ENCODE measurements around the gene ANKFN1. TPM values are rescaled to one million over a fixed set of nuclear protein-coding genes. Genes with fewer than 3 reads are reported as not detected.

ANKFN1 gene
- polyA plus RNA-seq, 3 donors: 0.03 to 0.45 (median 0.28) TPM

DNA sequence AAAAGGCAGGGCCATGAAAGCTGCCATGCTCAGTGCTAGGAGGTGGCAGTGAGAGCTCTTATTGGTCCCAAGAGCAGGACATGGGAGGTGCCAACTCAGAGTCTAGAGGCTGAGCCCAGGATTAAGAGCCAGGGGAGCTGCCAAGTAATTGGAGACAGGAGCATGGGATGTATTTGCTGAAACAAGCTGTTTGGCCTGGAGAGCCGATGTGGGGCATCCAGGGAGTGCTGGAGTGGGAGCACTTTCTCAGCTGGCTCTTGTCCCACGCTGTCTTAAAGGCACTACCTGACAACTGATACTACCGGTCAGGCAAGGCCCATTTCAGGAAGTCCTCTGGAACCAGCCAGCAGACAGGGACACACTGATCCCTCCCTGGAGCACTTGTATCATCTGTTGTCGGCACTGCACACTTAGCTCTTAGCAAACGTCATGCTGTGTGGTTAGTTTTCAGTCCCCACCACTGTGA lies 19.3 kb downstream of the ANKFN1 start:
- 25 to 58% (median 58%) methylated on average over 5 of the region's 5 CpGs for WGBS, 3 donors

DNA sequence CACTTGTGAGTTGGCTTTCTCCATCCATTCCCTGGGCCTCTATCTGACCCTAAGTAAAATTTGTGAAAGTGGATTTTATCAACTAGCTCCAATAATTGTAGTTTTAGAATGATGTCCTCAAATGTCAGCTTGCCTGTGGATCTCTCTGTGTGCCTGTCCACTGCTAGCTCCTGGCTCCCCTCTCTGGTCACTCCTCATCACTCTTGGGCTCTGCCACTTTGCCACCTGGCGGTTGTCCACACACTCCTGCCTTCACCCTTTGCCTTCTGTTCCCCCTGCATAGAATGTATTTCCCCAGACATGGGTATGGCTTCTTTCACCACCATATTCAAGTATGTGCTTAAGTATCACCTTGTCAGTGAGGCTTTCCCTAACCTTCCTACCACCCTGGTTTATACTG lies 19.8 kb downstream of the ANKFN1 start:
- whole genome bisulfite sequencing, 3 donors: 86 to 98% (median 91%) methylated on average over 1 of the region's 1 CpG
- H3K27ac ChIP-seq (ENCODE audit: low read depth, low read length): no peak overlapping the region

More for the DNA sequence above, 19.3 kb downstream of the ANKFN1 start:
- H3K27ac ChIP-seq (ENCODE audit: low read depth, low read length): no peak overlapping the region

DNA sequence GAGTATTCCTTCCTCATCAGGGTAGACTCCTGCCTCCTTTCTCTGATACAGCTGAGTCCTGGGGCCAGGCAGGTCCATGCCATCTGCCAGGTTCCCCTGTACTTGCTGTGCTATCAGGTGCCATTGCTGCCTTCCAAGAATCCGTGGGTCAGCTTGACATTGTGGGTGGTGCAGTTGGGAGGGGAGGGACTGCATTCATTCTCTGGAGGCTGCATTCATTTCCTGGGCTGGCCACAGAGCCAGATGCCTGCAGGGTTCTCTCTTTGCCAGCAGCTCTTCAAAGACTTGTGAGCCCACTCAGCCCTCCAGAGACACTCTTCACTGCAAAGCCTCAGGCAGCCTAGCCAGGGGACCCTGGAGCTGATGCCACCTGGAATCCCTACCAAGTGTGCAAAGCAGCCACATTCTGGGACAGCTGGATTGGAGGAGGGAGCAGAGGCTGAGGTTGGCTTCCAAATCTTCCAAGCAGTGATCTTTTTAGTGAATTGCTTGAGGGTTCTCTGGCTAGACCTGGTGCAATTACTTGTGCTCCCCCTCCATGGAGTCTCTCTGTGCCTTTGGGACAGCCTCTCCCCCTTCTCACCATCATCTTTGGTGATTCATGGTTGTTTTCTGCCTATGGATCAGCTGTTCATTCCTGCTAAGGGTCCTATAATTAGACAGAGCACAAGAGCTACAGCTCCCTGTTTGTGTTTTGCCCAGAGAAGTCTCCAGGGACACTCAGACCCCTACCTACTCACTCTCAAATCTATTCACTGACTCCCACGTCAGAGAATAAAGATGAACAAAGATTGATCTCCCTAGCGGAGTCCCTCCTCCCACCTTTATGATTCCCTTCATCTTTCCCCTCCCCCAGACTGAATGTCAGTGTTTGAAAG lies 20.9 kb downstream of the ANKFN1 start:
- no peak overlapping the region for H3K27ac ChIP-seq (ENCODE audit: low read depth, low read length)
- 27 to 38% (median 36%) methylated on average over 3 of the region's 3 CpGs for WGBS, 3 donors

DNA sequence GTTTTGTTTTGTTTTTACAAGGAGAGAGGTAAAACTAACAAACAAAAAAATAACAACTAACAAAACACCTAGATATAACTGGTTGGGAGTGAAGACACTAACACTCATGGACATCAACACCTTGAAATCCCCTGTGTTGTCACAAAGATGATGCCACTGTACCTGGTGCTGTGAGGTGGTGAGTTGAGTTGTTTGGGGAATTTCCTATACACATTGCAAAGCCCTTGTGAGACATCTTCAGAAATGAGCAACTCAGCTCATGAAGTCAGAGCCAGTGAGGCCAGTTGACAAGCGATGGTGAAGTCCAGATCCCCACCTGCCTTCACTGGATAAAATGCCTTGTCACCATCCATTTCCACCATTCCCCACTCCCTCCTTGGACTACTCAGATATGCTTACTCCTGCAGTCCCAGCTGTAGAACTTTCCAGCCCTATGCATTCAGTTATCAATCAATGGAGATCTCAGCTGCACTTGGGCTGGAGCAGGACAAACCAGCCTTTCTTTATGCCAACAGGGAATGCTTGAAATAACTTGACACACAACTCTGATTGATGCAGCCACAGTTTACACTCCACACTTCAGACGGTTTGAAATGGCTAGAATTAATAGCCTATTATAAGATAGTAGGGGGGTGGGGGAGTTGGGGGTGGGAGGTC lies 22.2 kb downstream of the ANKFN1 start:
- no peak overlapping the region for H3K27ac ChIP-seq (ENCODE audit: low read depth, low read length)
- 36 to 76% (median 67%) methylated on average over 2 of the region's 2 CpGs for WGBS, 3 donors

DNA sequence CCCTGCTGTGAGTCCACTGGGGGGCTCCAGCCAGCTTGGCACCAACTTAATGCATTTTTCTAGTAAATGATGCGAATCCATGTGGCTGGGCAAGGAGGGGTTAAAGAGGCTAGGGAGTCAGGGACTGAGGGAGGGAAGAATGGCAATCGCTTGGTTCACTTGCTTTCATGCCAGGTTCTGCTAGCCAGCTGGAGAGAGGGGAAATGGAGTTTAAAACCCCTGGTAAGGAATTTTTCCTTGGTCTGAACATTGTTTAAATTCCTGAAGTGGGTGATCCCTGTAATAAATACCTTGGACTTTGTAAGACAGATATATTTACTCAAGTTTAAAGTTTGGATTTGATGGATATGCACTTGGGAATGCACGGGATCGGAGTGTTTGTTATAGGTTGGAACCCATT lies 22.8 kb downstream of the ANKFN1 start:
- WGBS, 3 donors: 46 to 67% (median 60%) methylated on average over 4 of the region's 4 CpGs
- H3K27ac ChIP-seq (ENCODE audit: low read depth, low read length): no peak overlapping the region

DNA sequence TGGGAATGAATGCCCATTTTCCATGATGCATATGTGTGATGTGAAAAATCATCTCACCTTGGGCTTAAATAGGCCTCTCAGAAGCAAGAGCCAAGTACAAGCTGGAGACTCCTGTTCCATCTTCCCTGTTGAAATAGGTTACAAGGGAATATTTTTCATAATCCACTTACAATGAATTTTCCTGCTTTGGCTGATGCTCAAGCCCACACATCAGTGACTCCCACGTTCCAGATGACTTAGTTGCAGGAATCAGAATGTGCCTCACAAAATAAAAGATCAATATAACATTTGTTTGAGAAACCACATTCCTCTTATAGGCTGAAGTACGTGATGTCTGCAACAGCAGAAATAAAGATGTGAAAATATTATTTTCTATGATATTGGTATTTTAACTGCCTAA lies 24.1 kb downstream of the ANKFN1 start:
- H3K27ac ChIP-seq (ENCODE audit: low read depth, low read length): no peak overlapping the region
- 79 to 84% (median 82%) methylated on average over 2 of the region's 2 CpGs for WGBS, 3 donors

DNA sequence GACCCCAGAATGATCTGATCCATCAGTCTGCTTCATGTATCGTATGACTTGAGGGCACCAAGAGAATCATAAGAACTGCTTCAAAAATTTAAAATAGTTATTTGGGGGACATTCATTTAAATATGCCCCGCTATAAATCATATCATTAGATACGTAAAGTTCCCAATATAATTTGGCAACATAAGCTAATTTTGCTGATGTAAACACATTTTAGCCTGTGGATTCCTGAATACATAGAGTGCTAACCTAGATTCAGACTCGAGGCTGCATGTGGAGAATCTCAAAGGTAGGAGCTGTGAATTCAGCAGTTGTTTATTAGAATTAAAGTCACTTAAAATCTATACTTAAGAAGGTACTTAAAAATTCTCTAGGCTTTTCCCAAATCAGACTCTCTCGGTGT lies 24.9 kb downstream of the ANKFN1 start:
- WGBS, 3 donors: 88 to 91% (median 91%) methylated on average over 5 of the region's 5 CpGs

DNA sequence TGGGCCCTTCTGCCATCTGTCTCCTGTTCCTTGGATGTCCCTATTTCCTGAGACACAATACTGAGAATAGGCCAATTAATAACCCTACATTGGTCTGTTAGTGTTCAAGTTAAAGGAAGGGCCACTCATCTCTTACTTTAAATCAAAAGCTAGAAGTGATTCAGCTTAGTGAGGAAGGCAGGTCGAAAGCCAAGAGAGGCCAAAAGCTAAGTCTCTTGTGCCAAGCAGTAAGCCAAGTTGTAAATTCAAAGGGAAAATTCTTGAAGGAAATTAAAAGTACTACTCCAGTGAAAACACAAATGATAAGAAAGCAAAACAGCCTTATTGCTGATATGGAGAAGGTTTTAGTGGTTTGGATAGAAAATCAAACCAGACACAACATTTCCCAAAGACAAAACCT lies 28.8 kb downstream of the ANKFN1 start:
- no peak overlapping the region for H3K27ac ChIP-seq (ENCODE audit: low read depth, low read length)
- 47 to 72% (median 56%) methylated on average over 1 of the region's 1 CpG for WGBS, 3 donors

More for the DNA sequence above, 24.9 kb downstream of the ANKFN1 start:
- H3K27ac ChIP-seq (ENCODE audit: low read depth, low read length): no peak overlapping the region

DNA sequence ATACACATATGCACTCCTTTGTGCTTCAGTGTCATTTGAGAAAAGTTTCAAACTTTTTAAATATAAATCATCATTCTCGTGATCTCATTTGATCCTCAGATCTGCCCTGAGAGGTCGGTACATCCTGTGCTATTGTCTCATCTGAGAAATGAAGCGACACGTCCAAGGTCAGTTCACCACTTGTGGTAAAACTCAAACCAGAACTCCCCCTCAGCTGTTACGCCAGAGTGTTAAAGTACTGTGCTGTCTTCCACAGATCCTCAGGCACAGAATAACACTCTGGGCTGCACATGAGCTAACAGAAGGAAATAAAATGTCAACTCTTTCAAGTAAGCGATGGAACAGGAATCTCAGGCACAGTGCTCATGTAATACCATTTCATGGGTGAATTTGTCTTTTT lies 31.4 kb downstream of the ANKFN1 start:
- no peak overlapping the region for H3K27ac ChIP-seq (ENCODE audit: low read depth, low read length)
- 70 to 73% (median 73%) methylated on average over 6 of the region's 6 CpGs for WGBS, 3 donors

DNA sequence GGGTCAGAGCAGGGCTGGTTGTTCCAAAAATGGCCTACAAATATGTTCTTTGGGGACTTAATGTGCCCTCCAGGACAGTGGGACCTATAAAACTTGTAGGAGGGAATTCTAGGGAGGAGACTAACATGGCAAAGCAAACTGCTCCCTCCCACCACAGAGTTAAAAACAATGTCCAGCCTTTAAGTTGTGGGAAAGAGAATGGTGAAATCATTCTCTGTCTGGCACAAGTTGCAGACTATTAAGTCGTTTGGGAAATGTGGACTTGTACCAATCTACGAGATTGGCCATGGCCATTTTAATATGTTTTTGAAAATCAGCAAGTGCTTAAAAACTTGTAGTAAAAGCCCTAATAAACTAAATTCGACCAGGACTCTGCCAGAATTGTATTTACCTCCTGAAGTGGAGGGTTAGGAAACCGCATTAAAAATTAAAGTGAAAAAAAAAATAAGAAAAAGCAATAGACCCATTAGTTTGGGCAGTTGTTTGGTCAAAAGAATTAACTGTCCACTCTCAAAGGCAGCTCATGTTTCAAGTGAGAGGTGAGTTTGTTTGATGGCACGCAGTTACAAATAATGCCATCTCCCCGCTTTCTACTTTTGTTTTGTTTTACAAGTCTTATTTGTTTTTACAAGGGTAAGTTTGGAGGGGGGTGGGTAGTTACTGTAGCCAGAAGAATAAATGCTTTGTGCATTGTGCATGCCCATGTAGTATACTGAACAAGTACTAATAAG lies 32.4 kb downstream of the ANKFN1 start:
- WGBS, 3 donors: 61 to 68% (median 65%) methylated on average over 6 of the region's 6 CpGs
- H3K27ac ChIP-seq (ENCODE audit: low read depth, low read length): no peak overlapping the region

DNA sequence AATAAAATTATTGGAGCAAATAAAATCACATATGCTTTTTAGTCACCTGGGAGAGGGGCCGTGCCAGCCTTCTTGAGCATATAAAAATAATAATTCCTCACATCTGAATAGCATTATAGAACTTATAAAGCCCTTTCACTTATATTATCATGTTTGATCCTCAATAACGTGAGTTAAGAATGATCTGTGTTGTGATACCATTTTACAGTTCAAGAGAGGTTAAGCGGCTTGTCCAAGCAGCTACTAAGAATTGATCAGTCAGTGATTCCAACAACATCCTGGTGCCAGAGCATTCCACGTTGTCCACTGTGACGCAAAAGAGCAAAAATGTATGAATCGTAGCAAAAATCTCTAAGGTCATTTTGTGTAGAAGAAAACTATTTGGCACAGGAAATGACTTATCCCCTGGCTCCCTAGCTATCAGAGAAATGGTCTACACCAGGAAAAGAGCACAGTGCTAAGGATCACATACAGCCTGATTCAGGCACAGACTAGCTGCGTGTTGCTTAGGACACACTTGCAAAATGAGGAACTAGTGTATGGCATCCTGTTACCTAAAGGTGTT lies 33.0 kb downstream of the ANKFN1 start:
- H3K27ac ChIP-seq (ENCODE audit: low read depth, low read length): no peak overlapping the region
- 53 to 71% (median 61%) methylated on average over 7 of the region's 7 CpGs for WGBS, 3 donors

DNA sequence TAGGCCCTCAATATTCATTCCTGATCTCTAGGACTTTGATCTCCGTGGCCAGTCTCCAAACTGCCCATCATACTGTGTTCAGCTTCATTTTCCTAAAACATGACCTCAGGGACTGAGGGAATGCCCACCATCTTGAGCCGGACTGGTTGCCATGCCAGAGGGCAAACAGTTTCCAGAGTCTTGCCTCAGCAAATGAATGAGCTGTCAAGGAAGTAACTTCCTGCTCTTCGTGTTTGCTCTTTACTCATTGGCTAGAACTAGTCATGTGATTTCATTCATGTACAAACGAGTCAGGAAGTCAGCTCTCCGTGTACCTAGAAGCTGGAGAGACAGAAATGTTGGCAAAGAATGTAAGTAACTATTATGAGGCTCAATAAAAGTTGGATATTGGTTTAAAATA lies 50.2 kb downstream of the ANKFN1 start:
- WGBS, 3 donors: 65 to 75% (median 72%) methylated on average over 5 of the region's 5 CpGs
- H3K27ac ChIP-seq (ENCODE audit: low read depth, low read length): no peak overlapping the region

DNA sequence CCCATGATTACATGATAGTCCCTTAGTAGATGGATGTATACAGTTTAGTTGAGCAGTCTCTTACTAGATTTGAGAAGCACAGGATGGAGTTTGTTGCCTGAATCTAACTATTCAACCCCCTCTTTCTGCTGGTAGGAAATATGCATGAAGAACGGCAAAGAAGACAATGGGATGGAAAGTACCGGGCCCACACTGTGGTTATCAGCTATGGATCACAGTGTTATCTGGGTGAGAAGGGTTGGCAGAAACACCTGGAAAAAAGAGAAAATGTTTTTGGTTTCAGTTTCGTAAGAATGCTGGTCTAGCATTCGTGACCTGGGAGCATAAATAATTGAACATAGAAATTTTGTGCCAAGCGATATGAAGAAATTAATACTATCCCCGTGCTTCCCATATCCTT lies 53.1 kb downstream of the ANKFN1 start:
- H3K27ac ChIP-seq (ENCODE audit: low read depth, low read length): no peak overlapping the region
- 56 to 73% (median 72%) methylated on average over 6 of the region's 6 CpGs for WGBS, 3 donors

DNA sequence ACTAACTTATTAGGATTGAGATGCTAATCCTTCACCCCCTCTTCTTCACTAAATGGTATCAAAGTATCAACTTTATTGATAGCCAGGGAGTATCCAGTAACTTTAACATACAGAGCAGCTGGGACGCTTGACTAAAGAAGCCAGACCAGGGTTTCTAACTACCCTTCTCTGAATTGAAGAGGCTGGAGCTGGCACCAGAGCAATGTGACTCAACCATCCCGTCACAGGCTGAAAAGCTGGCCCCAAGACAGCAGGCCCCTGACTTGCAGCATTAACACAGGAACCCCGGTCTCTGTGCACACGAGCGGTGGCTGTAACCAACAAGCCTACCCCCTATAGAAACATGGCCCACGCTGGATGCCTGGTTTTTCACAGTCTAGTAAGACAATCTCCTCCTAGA lies 59.8 kb downstream of the ANKFN1 start:
- H3K27ac ChIP-seq (ENCODE audit: low read depth, low read length): no peak overlapping the region
- 77 to 82% (median 81%) methylated on average over 6 of the region's 6 CpGs for WGBS, 3 donors

DNA sequence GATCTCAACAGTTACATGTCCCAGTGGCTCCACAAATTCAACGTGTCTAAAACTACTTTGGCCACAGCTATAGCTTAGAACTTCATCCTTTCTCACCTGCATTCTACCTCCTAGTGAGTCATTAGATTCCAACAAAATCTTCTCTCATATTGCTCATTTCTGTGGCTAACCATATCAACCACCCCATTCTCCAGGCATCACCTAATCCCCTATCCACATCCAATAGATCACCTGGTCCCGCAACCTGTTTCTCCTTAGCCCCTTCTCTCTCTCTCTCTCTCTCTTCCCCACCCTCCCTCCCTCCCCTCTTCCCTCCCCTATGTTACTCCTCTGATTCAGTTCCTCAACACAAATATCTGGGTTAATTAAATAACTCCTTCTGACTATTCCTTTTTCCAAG lies 64.6 kb downstream of the ANKFN1 start:
- H3K27ac ChIP-seq (ENCODE audit: low read depth, low read length): no peak overlapping the region
- WGBS, 3 donors: 82 to 93% (median 86%) methylated on average over 2 of the region's 2 CpGs

DNA sequence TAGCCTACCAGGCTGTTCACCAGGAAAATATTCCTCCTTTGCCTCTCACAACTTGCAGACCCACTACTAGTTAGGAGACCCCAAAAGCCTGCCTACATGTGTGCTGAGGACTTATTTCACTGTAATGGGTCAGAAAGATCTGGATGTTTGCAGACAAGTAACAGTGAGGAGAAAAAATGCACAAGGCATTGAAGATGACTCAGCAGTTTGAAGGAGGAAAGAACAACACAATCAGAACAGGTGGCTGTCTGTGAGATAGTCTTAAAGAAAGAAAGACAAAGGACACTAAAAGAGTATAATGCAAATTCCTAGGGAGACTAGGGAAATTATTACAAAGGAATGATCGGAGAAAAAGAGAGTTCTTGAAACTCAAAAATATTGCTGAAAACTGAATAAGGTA lies 69.0 kb downstream of the ANKFN1 start:
- 91 to 97% (median 95%) methylated on average over 1 of the region's 1 CpG for WGBS, 3 donors
- H3K27ac ChIP-seq (ENCODE audit: low read depth, low read length): no peak overlapping the region

DNA sequence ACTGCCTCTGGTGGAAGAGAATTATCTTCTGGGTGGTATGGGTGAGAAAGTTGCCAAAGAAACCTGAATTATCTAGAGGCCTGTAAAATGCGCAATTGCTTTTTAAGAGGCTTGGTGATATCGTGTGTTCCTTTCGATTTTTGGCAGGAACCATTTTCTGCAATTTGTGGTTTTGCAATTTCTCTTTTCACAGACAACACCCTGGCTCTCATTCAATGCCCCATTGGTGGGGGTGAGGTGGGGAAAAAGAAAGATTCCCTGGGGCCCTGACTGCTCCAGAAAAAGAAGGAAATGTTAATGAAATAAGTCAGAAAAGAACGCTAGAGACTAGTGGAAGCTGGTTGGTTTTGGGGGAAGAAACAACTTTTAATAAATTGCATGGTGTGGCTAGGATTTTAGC lies 77.4 kb downstream of the ANKFN1 start:
- no peak overlapping the region for H3K27ac ChIP-seq (ENCODE audit: low read depth, low read length)
- WGBS, 3 donors: 19 to 71% (median 24%) methylated on average over 4 of the region's 4 CpGs

DNA sequence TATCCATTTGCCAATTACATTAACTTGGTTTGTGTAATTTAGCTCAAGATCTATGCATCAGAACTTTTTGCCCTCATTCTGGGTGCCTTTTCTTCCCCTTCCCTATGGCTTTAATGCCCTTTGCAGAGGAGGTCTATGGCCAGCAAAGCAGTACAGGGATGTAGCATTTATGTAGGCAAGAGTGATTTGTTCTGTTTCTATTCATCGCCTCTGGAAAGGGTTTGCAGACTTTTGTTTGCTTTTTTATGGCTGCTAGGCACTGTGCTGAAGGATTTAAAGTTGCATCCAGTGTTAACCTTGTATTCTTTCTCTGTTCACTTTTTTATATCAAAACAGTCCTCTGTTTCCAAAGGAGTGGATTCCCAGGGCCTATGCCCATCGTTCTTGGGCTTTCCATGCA lies 78.0 kb downstream of the ANKFN1 start:
- H3K27ac ChIP-seq (ENCODE audit: low read depth, low read length): no peak overlapping the region
- WGBS, 3 donors: 78 to 84% (median 80%) methylated on average over 2 of the region's 2 CpGs

DNA sequence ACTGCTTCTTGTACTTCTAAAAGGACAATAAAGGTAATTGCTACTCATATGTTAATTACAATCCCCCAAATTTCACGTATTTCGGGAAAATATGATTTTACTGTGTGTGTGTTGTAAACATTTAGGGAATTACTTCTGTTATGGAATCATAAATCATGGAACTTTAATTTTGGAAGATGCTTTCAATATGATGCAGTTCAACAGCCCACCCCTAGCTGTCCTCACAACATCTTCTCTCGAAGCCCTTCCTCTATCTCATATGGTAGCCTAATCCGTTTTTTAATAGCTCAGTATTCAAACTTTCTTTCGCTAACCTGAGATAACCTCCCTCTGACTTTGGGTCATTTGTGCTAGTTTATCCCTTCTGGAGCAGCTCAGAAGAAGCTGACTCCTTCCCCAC lies 78.4 kb downstream of the ANKFN1 start:
- H3K27ac ChIP-seq (ENCODE audit: low read depth, low read length): no peak overlapping the region
- 57 to 81% (median 73%) methylated on average over 5 of the region's 5 CpGs for WGBS, 3 donors

All from adipose tissue (tissue), 3 donors.